ENCODE measurements around the gene LARGE1.

The LARGE1 gene

GRCh38 chr22:33657670-33658069 is 262.6 kb downstream of the LARGE1 start:
- DNase-seq (ENCODE audit: low read depth), result no peak

GRCh38 chr22:33656808-33657628 is 263.3 kb downstream of the LARGE1 start:
- DNase-seq (ENCODE audit: low read depth), result no peak

GRCh38 chr22:33654173-33654895 is 265.9 kb downstream of the LARGE1 start:
- no peak for DNase-seq (ENCODE audit: low read depth)

GRCh38 chr22:33653532-33654063 is 266.7 kb downstream of the LARGE1 start:
- no peak for DNase-seq (ENCODE audit: low read depth)

- no peak for DNase-seq (ENCODE audit: low read depth)
Observed at GRCh38 chr22:33652615-33653014, 267.7 kb downstream of the LARGE1 start.

GRCh38 chr22:33650244-33650643 is 270.0 kb downstream of the LARGE1 start:
- DNase-seq (ENCODE audit: low read depth), result no peak

GRCh38 chr22:33648478-33648877 is 271.8 kb downstream of the LARGE1 start:
- no peak for DNase-seq (ENCODE audit: low read depth)

GRCh38 chr22:33640900-33641299 is 279.4 kb downstream of the LARGE1 start:
- DNase-seq (ENCODE audit: low read depth), result no peak

- DNase-seq (ENCODE audit: low read depth), result no peak
Observed at GRCh38 chr22:33639588-33640254, 280.6 kb downstream of the LARGE1 start.

- DNase-seq (ENCODE audit: low read depth), result no peak
Observed at GRCh38 chr22:33635766-33636165, 284.5 kb downstream of the LARGE1 start.

GRCh38 chr22:33631777-33632176 is 288.5 kb downstream of the LARGE1 start:
- no peak for DNase-seq (ENCODE audit: low read depth)

- DNase-seq (ENCODE audit: low read depth), result no peak
Observed at GRCh38 chr22:33625959-33626358, 294.3 kb downstream of the LARGE1 start.

GRCh38 chr22:33620085-33620484 is 300.2 kb downstream of the LARGE1 start:
- no peak for DNase-seq (ENCODE audit: low read depth)

GRCh38 chr22:33606504-33606903 is 313.8 kb downstream of the LARGE1 start:
- DNase-seq (ENCODE audit: low read depth), result no peak

GRCh38 chr22:33605666-33606065 is 314.6 kb downstream of the LARGE1 start:
- DNase-seq (ENCODE audit: low read depth), result no peak

GRCh38 chr22:33605221-33605620 is 315.1 kb downstream of the LARGE1 start:
- no peak for DNase-seq (ENCODE audit: low read depth)

- no peak for DNase-seq (ENCODE audit: low read depth)
Observed at GRCh38 chr22:33601062-33601461, 319.2 kb downstream of the LARGE1 start.

GRCh38 chr22:33600595-33600994 is 319.7 kb downstream of the LARGE1 start:
- no peak for DNase-seq (ENCODE audit: low read depth)

GRCh38 chr22:33600113-33600512 is 320.2 kb downstream of the LARGE1 start:
- DNase-seq (ENCODE audit: low read depth), result no peak

- no peak for DNase-seq (ENCODE audit: low read depth)
Observed at GRCh38 chr22:33599596-33599995, 320.7 kb downstream of the LARGE1 start.

- no peak for DNase-seq (ENCODE audit: low read depth)
Observed at GRCh38 chr22:33598821-33599220, 321.5 kb downstream of the LARGE1 start.

GRCh38 chr22:33597274-33597985 is 322.8 kb downstream of the LARGE1 start:
- DNase-seq (ENCODE audit: low read depth), result no peak
